HepG2 (cell line): ENCODE measurements around the gene NCOA4. TPM values are rescaled to one million over a fixed set of nuclear protein-coding genes. Genes with fewer than 3 reads are reported as not detected.

Source experiments
- ATAC-seq: fragments of 200-7000 bp; cut with Tn5 transposase; 3 replicates; pipeline ENCODE4 v1.9.1; 2020; ENCODE audit warnings: mild to moderate bottlenecking, moderate library complexity
- BruUV-seq: library from RNA; stranded (reverse); fragments of 400-500 nt; replicated peaks from 2 replicates; lab custom pipeline; 2021; lab: Mats Ljungman, UMichigan
- CTCF ChIA-PET: fragments of 300-600 bp; formaldehyde crosslinking; extraction: SDS; loops from one replicate; lab custom pipeline; 2021; ENCODE audit warnings: low total read pairs, inconsistent platforms, low intra/inter-chr PET ratio; lab: Yijun Ruan, JAX
- POLR2A ChIA-PET: fragments of 350-600 bp; sonication (Branson Sonifier 250); formaldehyde crosslinking; loops from one replicate; lab custom pipeline; 2020; ENCODE audit warnings: antibody characterized with exemption, inconsistent platforms; lab: Yijun Ruan, JAX
- DNase-seq: peaks from one replicate; pipeline ENCODE4 v3.0.0-alpha.2; 2015; ENCODE audit warnings: low spot score
- FAIRE-seq: peaks from 3 replicates; lab custom pipeline; 2011; peaks lifted over from hg19 to GRCh38; lab: Jason Lieb, UNC
- H2AFZ ChIP-seq: one replicate; pipeline ENCODE4 v1.6.1; 2011; ENCODE audit warnings: low read length, inconsistent platforms
- H3K27ac ChIP-seq: fragments of 300-600 bp; 3 replicates; pipeline ENCODE4 v1.8.0; 2011; ENCODE audit warnings: mixed run types, mild to moderate bottlenecking, mixed read lengths, low read length, inconsistent platforms; ENCODE audit not compliant: insufficient read depth; ENCODE audit errors: extremely low read length
- H3K27me3 ChIP-seq, 2 experiments: fragments of 200-600 bp in 1 of 2; 2 replicates in 1 of 2; 3 replicates in 1 of 2; pipeline versions ENCODE4 v1.6.0 to v1.8.0; 2011; ENCODE audit warnings: low read length in 2 of 2, mild to moderate bottlenecking in 2 of 2, moderate library complexity in 2 of 2, inconsistent platforms in 1 of 2; ENCODE audit not compliant: insufficient read depth in 2 of 2, control insufficient read depth in 1 of 2
- H3K36me3 ChIP-seq, 2 experiments: fragments of 200-600 bp in 1 of 2; replicated peaks in 1 of 2; 2 replicates in 1 of 2; 3 replicates in 1 of 2; pipeline versions ENCODE4 v1.5.1 to v1.8.0; 2011; ENCODE audit warnings: low read length in 2 of 2, inconsistent platforms in 1 of 2; ENCODE audit not compliant: insufficient read depth in 2 of 2, control insufficient read depth in 1 of 2
- H3K4me1 ChIP-seq: 2 replicates; pipeline ENCODE4 v1.5.1; 2012; ENCODE audit warnings: low read length, inconsistent platforms; ENCODE audit not compliant: insufficient read depth
- H3K4me2 ChIP-seq: 2 replicates; pipeline ENCODE4 v1.6.0; 2011; ENCODE audit warnings: low read depth, low read length, inconsistent platforms
- H3K4me3 ChIP-seq, 3 experiments: fragments of 200-600 bp in 1 of 3; sonication (generic), shearing (Covaris generic) in 1 of 3; replicated peaks in 1 of 3; 2 replicates each; pipeline ENCODE4 v1.5.1; 2011 to 2016; ENCODE audit warnings: low read length in 3 of 3, inconsistent platforms in 2 of 3, low read depth in 2 of 3, mild to moderate bottlenecking in 2 of 3, control low read depth in 1 of 3, mixed read lengths in 1 of 3; ENCODE audit not compliant: insufficient read depth in 1 of 3
- H3K79me2 ChIP-seq: one replicate; pipeline ENCODE4 v1.6.1; 2011; ENCODE audit warnings: low read length, inconsistent platforms; ENCODE audit not compliant: insufficient read depth
- H3K9ac ChIP-seq: 2 replicates; pipeline ENCODE4 v1.6.0; 2011; ENCODE audit warnings: mild to moderate bottlenecking, low read depth, low read length, inconsistent platforms; ENCODE audit not compliant: insufficient read depth
- H3K9me3 ChIP-seq: 2 replicates; pipeline ENCODE4 v1.5.1; 2012; ENCODE audit warnings: mild to moderate bottlenecking, low read length
- H4K20me1 ChIP-seq: 2 replicates; pipeline ENCODE4 v1.6.0; 2011; ENCODE audit warnings: inconsistent platforms, mild to moderate bottlenecking, low read length, moderate library complexity; ENCODE audit not compliant: insufficient read depth
- CSRNP1 ChIP-seq: sonication (generic); formaldehyde crosslinking; IDR thresholded peaks from 2 replicates; pipeline ENCODE4 v1.8.1; 2023; ENCODE audit warnings: mild to moderate bottlenecking, missing genetic modification reagents
- FOXO1 ChIP-seq: sonication (generic); formaldehyde crosslinking; IDR thresholded peaks from 2 replicates; pipeline ENCODE4 v1.4.0; 2020; ENCODE audit warnings: missing genetic modification reagents
- GMEB1 ChIP-seq: sonication (generic); formaldehyde crosslinking; IDR thresholded peaks from 2 replicates; pipeline ENCODE4 v1.5.1; 2020; ENCODE audit warnings: missing genetic modification reagents, mild to moderate bottlenecking, borderline replicate concordance
- HNRNPK ChIP-seq: fragments of 200-400 bp; formaldehyde crosslinking; IDR thresholded peaks from 2 replicates; pipeline ENCODE4 v1.6.1; 2018; ENCODE audit warnings: low read length, low read depth, moderate library complexity, mild to moderate bottlenecking; ENCODE audit not compliant: poor library complexity, severe bottlenecking
- IRF2 ChIP-seq: IDR thresholded peaks from 2 replicates; pipeline ENCODE4 v1.6.1; 2018; ENCODE audit warnings: missing genetic modification reagents, missing compliant biosample characterization
- SP140L ChIP-seq: sonication (generic); formaldehyde crosslinking; IDR thresholded peaks from 2 replicates; pipeline ENCODE4 v1.4.0; 2020; ENCODE audit warnings: missing genetic modification reagents, borderline replicate concordance
- SP4 ChIP-seq: sonication (generic); formaldehyde crosslinking; IDR thresholded peaks from 2 replicates; pipeline ENCODE4 v1.8.1; 2023; ENCODE audit warnings: mild to moderate bottlenecking, missing genetic modification reagents
- SYNCRIP ChIP-seq: fragments of 200-400 bp; formaldehyde crosslinking; IDR thresholded peaks from 2 replicates; pipeline ENCODE4 v1.6.1; 2018; ENCODE audit warnings: mild to moderate bottlenecking, low read depth, low read length; ENCODE audit not compliant: insufficient read depth
- TFE3 ChIP-seq: IDR thresholded peaks from 2 replicates; pipeline ENCODE4 v1.6.1; 2016
- ZFP62 ChIP-seq: sonication (generic); formaldehyde crosslinking; IDR thresholded peaks from 2 replicates; pipeline ENCODE4 v1.4.0; 2020; ENCODE audit warnings: missing genetic modification reagents
- ZNF432 ChIP-seq: sonication (generic); formaldehyde crosslinking; IDR thresholded peaks from 2 replicates; pipeline ENCODE4 v1.5.0; 2020; ENCODE audit warnings: missing genetic modification reagents, mild to moderate bottlenecking, borderline replicate concordance
- ZNF577 ChIP-seq: sonication (generic); formaldehyde crosslinking; IDR thresholded peaks from 2 replicates; pipeline ENCODE4 v1.4.0; 2020; ENCODE audit warnings: mild to moderate bottlenecking, low read depth, missing genetic modification reagents, borderline replicate concordance
- WGBS: methylation state at CpG from one replicate; pipeline ENCODE4 v1.1.6; 2017; ENCODE audit warnings: low lambda C conversion rate; 5-methylcytosine and 5-hydroxymethylcytosine counted together
- in situ Hi-C: cut with HindIII; loops from 2 replicates; pipeline ENCODE4 v1.10.0; 2017; ENCODE audit warnings: low pct_unique_long_range_greater_than_20kb; ENCODE audit not compliant: extremely low pct_ligation_motif_present
- intact Hi-C: fragments of 100-400 bp; cut with micrococcal nuclease; formaldehyde crosslinking; loops from one replicate; pipeline ENCODE4 v1.10.0; 2022; ENCODE audit not compliant: unreplicated experiment
- polyA plus RNA-seq, 8 experiments: library from polyadenylated mRNA; depleted of rRNA in 3 of 8; stranded (reverse) in 7 of 8; unstranded in 1 of 8; fragments of >200 nt; fragmentation: Illumina TruSeq in 4 of 8; extraction: Trizol in 4 of 8; gene quantifications; 2 replicates each; pipeline versions ENCODE4 v1.2.1 to v1.2.3, GENCODE V29; 2011 to 2016; ENCODE audit warnings: low read depth in 4 of 8, missing spikeins in 1 of 8, mixed read lengths in 1 of 8; ENCODE audit not compliant: insufficient read depth in 1 of 8
- total RNA-seq, 5 experiments: library from RNA; depleted of rRNA; stranded (reverse); fragments of >200 nt; fragmentation: Illumina TruSeq; extraction: Trizol; gene quantifications; 2 replicates each; pipeline ENCODE4 v1.2.3, GENCODE V29; 2016; ENCODE audit warnings: low read depth in 1 of 5
- TF ChIP-seq, protein P1 (sequence below): sonication (generic); formaldehyde crosslinking; IDR thresholded peaks from 2 replicates; pipeline ENCODE4 v1.5.0; 2020; ENCODE audit warnings: mild to moderate bottlenecking, missing genetic modification reagents
- TF ChIP-seq, protein P2 (sequence below): sonication (generic); formaldehyde crosslinking; IDR thresholded peaks from 2 replicates; pipeline ENCODE4 v1.4.0; 2020; ENCODE audit warnings: mild to moderate bottlenecking, low read depth, missing genetic modification reagents

Gene NCOA4
- total and polyA plus RNA-seq, 2 of the 13 experiments (the other 11 are each of a cell fraction or from before 2014, with no cell fraction given) = 306 to 400 TPM

DNA sequence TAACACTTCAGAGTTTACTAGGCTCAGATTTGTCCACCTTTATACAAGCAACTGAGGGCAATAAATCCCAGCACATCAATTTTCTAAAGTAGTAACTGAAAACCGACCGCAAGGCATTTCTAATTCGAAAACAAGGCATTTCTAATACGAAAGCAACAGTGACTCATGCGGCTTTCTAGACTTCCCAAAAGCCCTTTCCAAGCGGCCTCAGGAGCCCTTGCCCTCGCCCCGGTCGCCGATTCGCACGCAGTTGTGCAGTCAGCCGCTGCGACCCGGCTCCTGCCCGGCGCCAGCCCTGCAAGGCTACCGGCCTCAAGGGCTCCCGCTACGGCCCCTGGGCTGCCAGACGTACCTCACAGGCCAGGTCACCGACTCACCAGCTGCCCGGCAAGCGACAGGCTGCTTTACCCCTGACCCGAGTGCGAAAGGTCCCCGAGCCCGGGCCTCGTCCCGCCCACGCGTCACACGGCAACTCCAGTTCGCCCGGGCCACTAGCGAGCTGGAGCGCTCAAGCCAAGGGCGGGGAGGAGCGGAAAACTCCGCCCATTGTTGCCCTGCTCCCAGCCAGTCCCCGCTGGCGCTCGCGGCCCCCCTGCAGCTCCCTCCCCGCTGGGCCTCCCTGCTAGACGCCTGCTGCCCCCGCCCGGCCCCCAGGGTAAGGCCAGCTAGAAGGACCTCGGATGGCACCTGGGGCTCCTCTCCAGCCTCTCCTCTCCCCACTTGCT, 7.3 kb downstream of the NCOA4 start:
- in situ Hi-C loops = no loop called here
- peak overlapping the region; percentile 88 to 92 (median 89) for H3K4me3 ChIP-seq
- H3K27ac ChIP-seq = peak overlapping the region; percentile 86
- H3K4me1 ChIP-seq = peaks cover 69% of the 10 kb centered on the region
- peak overlapping the region; percentile 93 for H3K4me2 ChIP-seq
- ChIA-PET CTCF (no interaction called here), POLR2A (interaction anchor here (0.6 to 8.7 kb wide), 16 partner anchors 8 to 1044 kb away, joined by 3 to 147 read pairs (median 5); partner anchors contain the start of genes DEPP1 and TIMM23)
- FAIRE-seq (no peak), DNase-seq (peak; percentile 92), ATAC-seq (peak; percentile 93)
- WGBS = under 1% methylated on average over 10 of the region's 49 CpGs
- no peaks in the 10 kb centered on the region; a peak in 1 of 5 replicates for H3K27me3 ChIP-seq
- H3K79me2 ChIP-seq = peaks cover 96% of the 10 kb centered on the region
- peaks cover 3 to 17% of the 10 kb centered on the region in 2 experiments for H3K36me3 ChIP-seq
- H3K9ac ChIP-seq = peak overlapping the region; percentile 86
- H4K20me1 ChIP-seq = peaks cover 95% of the 10 kb centered on the region
- BruUV-seq = no TSS peak
- no peaks in the 10 kb centered on the region for H3K9me3 ChIP-seq
- H2AFZ ChIP-seq = no peak overlapping the region
- intact Hi-C loops = loop anchor here (10.0 kb wide), 1 partner anchor 202 kb away; no protein-coding TSS in a partner anchor
- no peak for TF ChIP-seq ZNF432 (CRISPR knock-in tag)
- TF ChIP-seq, protein P1, sequence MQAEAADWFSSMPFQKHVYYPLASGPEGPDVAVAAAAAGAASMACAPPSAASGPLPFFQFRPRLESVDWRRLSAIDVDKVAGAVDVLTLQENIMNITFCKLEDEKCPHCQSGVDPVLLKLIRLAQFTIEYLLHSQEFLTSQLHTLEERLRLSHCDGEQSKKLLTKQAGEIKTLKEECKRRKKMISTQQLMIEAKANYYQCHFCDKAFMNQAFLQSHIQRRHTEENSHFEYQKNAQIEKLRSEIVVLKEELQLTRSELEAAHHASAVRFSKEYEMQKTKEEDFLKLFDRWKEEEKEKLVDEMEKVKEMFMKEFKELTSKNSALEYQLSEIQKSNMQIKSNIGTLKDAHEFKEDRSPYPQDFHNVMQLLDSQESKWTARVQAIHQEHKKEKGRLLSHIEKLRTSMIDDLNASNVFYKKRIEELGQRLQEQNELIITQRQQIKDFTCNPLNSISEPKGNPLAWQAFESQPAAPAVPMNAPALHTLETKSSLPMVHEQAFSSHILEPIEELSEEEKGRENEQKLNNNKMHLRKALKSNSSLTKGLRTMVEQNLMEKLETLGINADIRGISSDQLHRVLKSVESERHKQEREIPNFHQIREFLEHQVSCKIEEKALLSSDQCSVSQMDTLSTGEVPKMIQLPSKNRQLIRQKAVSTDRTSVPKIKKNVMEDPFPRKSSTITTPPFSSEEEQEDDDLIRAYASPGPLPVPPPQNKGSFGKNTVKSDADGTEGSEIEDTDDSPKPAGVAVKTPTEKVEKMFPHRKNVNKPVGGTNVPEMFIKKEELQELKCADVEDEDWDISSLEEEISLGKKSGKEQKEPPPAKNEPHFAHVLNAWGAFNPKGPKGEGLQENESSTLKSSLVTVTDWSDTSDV (CRISPR knock-in tag) = 0 out of 2 replicates have a peak, but pooled peaks have one; percentile 73
- TF ChIP-seq, protein P2, sequence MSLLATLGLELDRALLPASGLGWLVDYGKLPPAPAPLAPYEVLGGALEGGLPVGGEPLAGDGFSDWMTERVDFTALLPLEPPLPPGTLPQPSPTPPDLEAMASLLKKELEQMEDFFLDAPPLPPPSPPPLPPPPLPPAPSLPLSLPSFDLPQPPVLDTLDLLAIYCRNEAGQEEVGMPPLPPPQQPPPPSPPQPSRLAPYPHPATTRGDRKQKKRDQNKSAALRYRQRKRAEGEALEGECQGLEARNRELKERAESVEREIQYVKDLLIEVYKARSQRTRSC (CRISPR knock-in tag) = no peak
- TF ChIP-seq GMEB1 (CRISPR knock-in tag) = peak; percentile 72; the same call in 1 of the 2 replicates
- no peak for TF ChIP-seq ZNF577 (CRISPR knock-in tag)
- TF ChIP-seq CSRNP1 (CRISPR knock-in tag) = peak; percentile 68
- TF ChIP-seq FOXO1 (CRISPR knock-in tag) = peak; percentile 77
- peak; percentile 79 for TF ChIP-seq HNRNPK
- peak; percentile 78; the same call in 1 of the 2 replicates for TF ChIP-seq SP4 (CRISPR knock-in tag)
- TF ChIP-seq SYNCRIP = no peak
- no peak for TF ChIP-seq ZFP62 (CRISPR knock-in tag)
- TF ChIP-seq TFE3 (CRISPR knock-in tag) = peak; percentile 80
- no peak for TF ChIP-seq SP140L
- TF ChIP-seq IRF2 (CRISPR knock-in tag) = peak; percentile 77
